ENCODE measurements around the gene PICALM. TPM values are rescaled to one million over a fixed set of nuclear protein-coding genes. Genes with fewer than 3 reads are reported as not detected.

Gene PICALM
- total and polyA plus RNA-seq, 4 donors: 56.8 to 454 (median 152) TPM

- H3K4me1 ChIP-seq (ENCODE audit: control insufficient read depth in 5 of 5, insufficient read depth in 5 of 5, low read length in 5 of 5): peaks cover 0 to 2% (median 0%) of the 10 kb centered on the region in 5 donors
- no peak overlapping the region for H3K27ac ChIP-seq (ENCODE audit: low read depth in 1 of 2, low read length in 1 of 2)
- H3K9me3 ChIP-seq (ENCODE audit: control insufficient read depth in 4 of 4, insufficient read depth in 3 of 4, low read length in 3 of 4): no peaks in the 10 kb centered on the region
- H3K4me3 ChIP-seq: no peak overlapping the region
- no peaks in the 10 kb centered on the region for H3K27me3 ChIP-seq (ENCODE audit: control insufficient read depth in 3 of 3, insufficient read depth in 3 of 3, low read length in 2 of 3)
- no peak overlapping the region for H3K9ac ChIP-seq (ENCODE audit: insufficient read depth in 1 of 2, low read length in 2 of 2)
- TF ChIP-seq, protein P1, sequence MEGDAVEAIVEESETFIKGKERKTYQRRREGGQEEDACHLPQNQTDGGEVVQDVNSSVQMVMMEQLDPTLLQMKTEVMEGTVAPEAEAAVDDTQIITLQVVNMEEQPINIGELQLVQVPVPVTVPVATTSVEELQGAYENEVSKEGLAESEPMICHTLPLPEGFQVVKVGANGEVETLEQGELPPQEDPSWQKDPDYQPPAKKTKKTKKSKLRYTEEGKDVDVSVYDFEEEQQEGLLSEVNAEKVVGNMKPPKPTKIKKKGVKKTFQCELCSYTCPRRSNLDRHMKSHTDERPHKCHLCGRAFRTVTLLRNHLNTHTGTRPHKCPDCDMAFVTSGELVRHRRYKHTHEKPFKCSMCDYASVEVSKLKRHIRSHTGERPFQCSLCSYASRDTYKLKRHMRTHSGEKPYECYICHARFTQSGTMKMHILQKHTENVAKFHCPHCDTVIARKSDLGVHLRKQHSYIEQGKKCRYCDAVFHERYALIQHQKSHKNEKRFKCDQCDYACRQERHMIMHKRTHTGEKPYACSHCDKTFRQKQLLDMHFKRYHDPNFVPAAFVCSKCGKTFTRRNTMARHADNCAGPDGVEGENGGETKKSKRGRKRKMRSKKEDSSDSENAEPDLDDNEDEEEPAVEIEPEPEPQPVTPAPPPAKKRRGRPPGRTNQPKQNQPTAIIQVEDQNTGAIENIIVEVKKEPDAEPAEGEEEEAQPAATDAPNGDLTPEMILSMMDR (IDR thresholded peaks at IDR 0.05; ENCODE audit: control extremely low read depth, extremely low read depth): no peak
- 80 to 89% methylated on average over 4 of the region's 4 CpGs for WGBS, 2 donors
- no peaks in the 10 kb centered on the region for H3K36me3 ChIP-seq (ENCODE audit: control insufficient read depth in 4 of 4, insufficient read depth in 4 of 4, low read length in 4 of 4)
- ATAC-seq (ENCODE audit: insufficient read depth, low FRiP score) (no peak), DNase-seq (no peak)
Observed at GRCh38 chr11:85939099-85940015, 129.5 kb downstream of the PICALM start.

- 92 to 98% methylated on average over 1 of the region's 1 CpG for WGBS, 2 donors
- no peaks in the 10 kb centered on the region for H3K9me3 ChIP-seq (ENCODE audit: control insufficient read depth in 4 of 4, insufficient read depth in 3 of 4, low read length in 3 of 4)
- no peak overlapping the region for H3K9ac ChIP-seq (ENCODE audit: insufficient read depth in 1 of 2, low read length in 2 of 2)
- H3K4me1 ChIP-seq (ENCODE audit: control insufficient read depth in 5 of 5, insufficient read depth in 5 of 5, low read length in 5 of 5): peaks cover 0 to 2% (median 0%) of the 10 kb centered on the region in 5 donors
- H3K27ac ChIP-seq (ENCODE audit: low read depth in 1 of 2, low read length in 1 of 2): no peak overlapping the region
- no peak for DNase-seq
- H3K4me3 ChIP-seq: no peak overlapping the region
- H3K27me3 ChIP-seq (ENCODE audit: control insufficient read depth in 3 of 3, insufficient read depth in 3 of 3, low read length in 2 of 3): no peaks in the 10 kb centered on the region
- no peak for ATAC-seq (ENCODE audit: insufficient read depth, low FRiP score)
- no peaks in the 10 kb centered on the region for H3K36me3 ChIP-seq (ENCODE audit: control insufficient read depth in 4 of 4, insufficient read depth in 4 of 4, low read length in 4 of 4)
- TF ChIP-seq, protein P1 (IDR thresholded peaks at IDR 0.05; ENCODE audit: control extremely low read depth, extremely low read depth): no peak
Observed at GRCh38 chr11:85937835-85938234, 131.0 kb downstream of the PICALM start.

DNA sequence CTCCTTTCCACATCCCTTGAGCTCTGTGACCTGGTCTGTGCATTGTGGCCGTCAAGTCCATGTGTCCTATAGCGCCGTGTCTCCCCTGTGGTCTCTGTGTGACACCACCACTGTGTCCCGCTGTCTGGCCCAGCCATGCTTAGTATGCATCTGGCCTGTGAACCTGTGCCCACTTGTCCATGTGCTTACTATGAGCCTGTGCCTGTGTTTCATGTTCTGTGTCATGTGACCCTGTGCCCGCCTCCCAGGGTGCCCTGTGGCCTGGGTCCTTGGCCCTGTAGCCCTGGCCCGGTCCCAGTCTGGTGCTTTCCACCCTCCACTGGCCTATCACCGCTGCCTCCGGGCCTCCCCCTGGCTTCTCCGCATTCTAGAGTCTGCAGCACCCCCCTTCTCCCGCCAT, 133.1 kb downstream of the PICALM start:
- DNase-seq (no peak), ATAC-seq (ENCODE audit: insufficient read depth, low FRiP score) (no peak)
- no peaks in the 10 kb centered on the region for H3K27me3 ChIP-seq (ENCODE audit: control insufficient read depth in 3 of 3, insufficient read depth in 3 of 3, low read length in 2 of 3)
- H3K4me1 ChIP-seq (ENCODE audit: control insufficient read depth in 5 of 5, insufficient read depth in 5 of 5, low read length in 5 of 5): peaks cover 0 to 2% (median 0%) of the 10 kb centered on the region in 5 donors
- H3K9me3 ChIP-seq (ENCODE audit: control insufficient read depth in 4 of 4, insufficient read depth in 3 of 4, low read length in 3 of 4): peaks cover 0 to 3% (median 0%) of the 10 kb centered on the region in 4 donors
- H3K36me3 ChIP-seq (ENCODE audit: control insufficient read depth in 4 of 4, insufficient read depth in 4 of 4, low read length in 4 of 4): no peaks in the 10 kb centered on the region
- H3K4me3 ChIP-seq: no peak overlapping the region
- H3K27ac ChIP-seq (ENCODE audit: low read depth in 1 of 2, low read length in 1 of 2): no peak overlapping the region
- TF ChIP-seq, protein P1 (IDR thresholded peaks at IDR 0.05; ENCODE audit: control extremely low read depth, extremely low read depth): no peak
- H3K9ac ChIP-seq (ENCODE audit: insufficient read depth in 1 of 2, low read length in 2 of 2): no peak overlapping the region
- 97 to 99% methylated on average over 10 of the region's 10 CpGs for WGBS, 2 donors

Measured in lung (tissue), 12 donors.